Esophagus muscularis mucosa (tissue), 4 donors: ENCODE measurements around the gene C4orf51. TPM values are rescaled to one million over a fixed set of nuclear protein-coding genes. Genes with fewer than 3 reads are reported as not detected.
"Not testable (repeated sequence)": the region's sequence is repeated elsewhere in the genome, so short reads cannot be mapped to it uniquely, and the experiment has no call there.

Source experiments
- DNase-seq: peaks from one replicate; pipeline ENCODE4 v3.0.0-alpha.2; 2017; ENCODE audit errors: extremely low spot score
- H3K27ac ChIP-seq, 4 donors: fragments of 200-600 bp; sonication (generic); replicated peaks in 1 of 4; 1 replicate in 3 of 4; 2 replicates in 1 of 4; pipeline ENCODE4 v1.5.1; 2016 to 2019; ENCODE audit warnings: mild to moderate bottlenecking in 1 of 4
- H3K27me3 ChIP-seq, 4 donors: fragments of 200-600 bp; sonication (generic); one replicate each; pipeline versions ENCODE4 v1.5.1 to v1.6.0; 2016 to 2019
- H3K36me3 ChIP-seq, 4 donors: fragments of 200-600 bp; sonication (generic); one replicate each; pipeline ENCODE4 v1.5.1; 2016 to 2019
- H3K4me1 ChIP-seq, 4 donors: fragments of 200-600 bp; sonication (generic); one replicate each; pipeline ENCODE4 v1.5.1; 2016 to 2019
- H3K4me3 ChIP-seq, 4 donors: fragments of 200-600 bp; sonication (generic); 1 replicate in 2 of 4; 2 replicates in 2 of 4; pipeline ENCODE4 v1.5.1; 2016 to 2019; ENCODE audit warnings: mild to moderate bottlenecking in 4 of 4, moderate library complexity in 1 of 4
- H3K9me3 ChIP-seq, 4 donors: fragments of 200-600 bp; sonication (generic); 1 replicate in 3 of 4; 2 replicates in 1 of 4; pipeline ENCODE4 v1.5.1; 2016 to 2019
- EP300 ChIP-seq: sonication (generic); formaldehyde crosslinking; IDR thresholded peaks from one replicate; pipeline ENCODE4 v1.6.1; 2017; ENCODE audit warnings: antibody characterized with exemption
- POLR2A ChIP-seq: fragments of 450-650 bp; IDR thresholded peaks from one replicate; pipeline ENCODE4 v1.6.1; 2017; ENCODE audit warnings: antibody characterized with exemption, moderate library complexity, mild to moderate bottlenecking, low read depth
- POLR2AphosphoS5 ChIP-seq, 2 donors: sonication (generic); formaldehyde crosslinking; IDR thresholded peaks; one replicate each; pipeline ENCODE4 v1.6.1; 2017; ENCODE audit warnings: antibody characterized with exemption in 2 of 2
- WGBS: methylation state at CpG from one replicate; pipeline ENCODE4 v1.1.5; 2018; 5-methylcytosine and 5-hydroxymethylcytosine counted together
- intact Hi-C: fragments of 100-400 bp; cut with DNase I; formaldehyde crosslinking; loops from one replicate; pipeline ENCODE4 v1.15.1; 2023
- total RNA-seq, 4 donors: library from RNA; depleted of rRNA; stranded (reverse); fragments of >200 nt; gene quantifications; one replicate each; pipeline versions ENCODE4 v1.1.0 to v1.2.1, GENCODE V29; 2016
- TF ChIP-seq, protein P1 (sequence below), 3 experiments: fragments of 200-600 bp in 2 of 3; fragments of 450-650 bp in 1 of 3; sonication (generic) in 2 of 3; IDR thresholded peaks; one replicate each; pipeline ENCODE4 v1.5.1; 2017 to 2019; ENCODE audit warnings: antibody characterized with exemption in 3 of 3, mild to moderate bottlenecking in 2 of 3, moderate library complexity in 1 of 3

The C4orf51 gene
- not detected for total RNA-seq

DNA sequence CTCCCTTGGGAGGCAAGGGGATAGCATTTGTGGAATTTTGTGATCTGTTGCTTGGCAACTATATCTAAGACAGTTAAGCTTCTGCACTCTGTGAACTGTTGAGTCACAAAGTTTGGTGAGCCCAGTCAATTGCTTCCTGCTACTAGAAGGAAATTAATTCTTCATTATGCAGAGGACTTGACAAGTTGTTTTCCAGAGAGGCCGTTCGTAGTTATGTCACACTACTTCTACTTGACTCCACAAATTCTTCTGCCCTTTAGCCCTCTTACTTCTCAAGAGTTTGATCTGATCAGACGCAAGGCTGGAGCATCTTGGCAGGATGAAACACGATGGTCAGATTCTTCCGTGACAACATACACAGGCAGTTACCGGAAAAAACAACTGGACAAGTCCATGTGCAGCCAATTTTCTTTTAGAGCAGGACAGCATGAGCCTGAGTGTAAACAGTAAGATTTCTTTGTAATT lies at the start of gene C4orf51:
C4orf51 (plus strand) TSS at position 156 of the 465 bp plus-strand sequence; CDS start at position 214, 58 bp downstream.
- peaks cover 7 to 19% (median 18%) of the 10 kb centered on the region in 4 donors for H3K4me1 ChIP-seq
- no peak within 1 kb of the TSS for H3K4me3 ChIP-seq
- H3K27me3 ChIP-seq, result no peaks in the 10 kb centered on the region
- H3K27ac ChIP-seq, result peak within 1 kb of the TSS; percentile 30 to 63 (median 46)
- peaks cover 0 to 14% (median 0%) of the 10 kb centered on the region in 4 donors for H3K9me3 ChIP-seq
- TF ChIP-seq, protein P1, sequence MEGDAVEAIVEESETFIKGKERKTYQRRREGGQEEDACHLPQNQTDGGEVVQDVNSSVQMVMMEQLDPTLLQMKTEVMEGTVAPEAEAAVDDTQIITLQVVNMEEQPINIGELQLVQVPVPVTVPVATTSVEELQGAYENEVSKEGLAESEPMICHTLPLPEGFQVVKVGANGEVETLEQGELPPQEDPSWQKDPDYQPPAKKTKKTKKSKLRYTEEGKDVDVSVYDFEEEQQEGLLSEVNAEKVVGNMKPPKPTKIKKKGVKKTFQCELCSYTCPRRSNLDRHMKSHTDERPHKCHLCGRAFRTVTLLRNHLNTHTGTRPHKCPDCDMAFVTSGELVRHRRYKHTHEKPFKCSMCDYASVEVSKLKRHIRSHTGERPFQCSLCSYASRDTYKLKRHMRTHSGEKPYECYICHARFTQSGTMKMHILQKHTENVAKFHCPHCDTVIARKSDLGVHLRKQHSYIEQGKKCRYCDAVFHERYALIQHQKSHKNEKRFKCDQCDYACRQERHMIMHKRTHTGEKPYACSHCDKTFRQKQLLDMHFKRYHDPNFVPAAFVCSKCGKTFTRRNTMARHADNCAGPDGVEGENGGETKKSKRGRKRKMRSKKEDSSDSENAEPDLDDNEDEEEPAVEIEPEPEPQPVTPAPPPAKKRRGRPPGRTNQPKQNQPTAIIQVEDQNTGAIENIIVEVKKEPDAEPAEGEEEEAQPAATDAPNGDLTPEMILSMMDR (IDR thresholded peaks at IDR 0.05), result no peak
- TF ChIP-seq POLR2AphosphoS5 (IDR thresholded peaks at IDR 0.05) (no peak), POLR2A (no peak), EP300 (no peak)
- intact Hi-C loops, result no loop called here
- no peaks in the 10 kb centered on the region for H3K36me3 ChIP-seq
- WGBS, result 14% methylated on average over 6 of the region's 6 CpGs
- DNase-seq, result no peak

DNA sequence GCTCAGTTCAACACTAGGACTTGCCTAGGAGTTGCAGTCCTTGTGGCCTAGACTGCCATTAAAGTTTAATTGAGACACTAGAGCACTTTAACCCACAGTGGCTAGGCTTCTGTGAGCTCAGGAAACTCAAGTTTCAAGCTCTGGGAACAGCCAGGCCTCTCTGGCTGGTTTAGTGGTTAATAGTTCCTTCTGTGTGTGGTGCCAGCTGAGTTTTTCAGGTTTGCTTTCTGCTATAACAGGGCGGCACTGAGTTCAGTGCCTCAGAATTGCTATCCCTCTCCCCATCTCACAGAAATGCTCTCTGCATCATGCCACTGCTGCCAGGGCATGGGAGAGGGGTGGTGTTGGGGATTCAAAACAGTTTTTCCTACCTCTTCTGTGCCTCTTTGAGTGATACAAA lies 44.8 kb upstream of the C4orf51 start:
- TF ChIP-seq, protein P1 (IDR thresholded peaks at IDR 0.05), result no peak
- TF ChIP-seq POLR2AphosphoS5 (IDR thresholded peaks at IDR 0.05), result no peak
- no peak for TF ChIP-seq POLR2A
- no peak for TF ChIP-seq EP300
- Histone ChIP-seq H3K4me1 (peaks cover 0 to 4% (median 4%) of the 10 kb centered on the region in 4 donors), H3K27me3 (no peaks in the 10 kb centered on the region), H3K4me3 (no peak overlapping the region), H3K27ac (no peak overlapping the region), H3K36me3 (peaks cover 0 to 11% (median 6%) of the 10 kb centered on the region in 4 donors), H3K9me3 (no peaks in the 10 kb centered on the region)
- no peak for DNase-seq
- intact Hi-C loops, result loop anchor here (10.0 kb wide), 1 partner anchor 90 kb away; no protein-coding TSS in a partner anchor
- 100% methylated on average over 1 of the region's 1 CpG for WGBS

DNA sequence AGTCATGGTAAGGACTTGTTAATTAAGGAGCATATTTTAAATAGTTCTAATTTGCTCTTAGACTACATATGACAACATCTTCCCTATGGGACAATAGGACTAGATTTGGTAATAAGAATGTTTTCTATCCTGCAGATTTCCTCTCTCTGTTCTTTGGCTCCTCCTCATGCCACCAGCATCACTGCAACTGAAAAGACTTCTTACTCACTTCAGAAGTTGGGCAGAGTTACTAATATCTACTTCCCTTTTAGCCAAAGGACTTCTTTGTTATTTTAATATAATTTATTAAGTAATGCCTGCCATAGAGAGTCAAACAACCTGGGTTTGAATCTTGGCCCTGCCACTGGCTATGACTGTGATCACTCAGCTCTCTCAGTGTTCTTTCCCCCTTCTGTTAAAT lies 44.3 kb upstream of the C4orf51 start:
- H3K4me3 ChIP-seq, result no peak overlapping the region
- H3K36me3 ChIP-seq, result peaks cover 0 to 14% (median 6%) of the 10 kb centered on the region in 4 donors
- peaks cover 0 to 8% (median 5%) of the 10 kb centered on the region in 4 donors for H3K4me1 ChIP-seq
- no peaks in the 10 kb centered on the region for H3K27me3 ChIP-seq
- no peak overlapping the region for H3K27ac ChIP-seq
- no peak for DNase-seq
- intact Hi-C loops, result loop anchor here (10.0 kb wide), 1 partner anchor 89 kb away; no protein-coding TSS in a partner anchor
- TF ChIP-seq POLR2A, result no peak
- H3K9me3 ChIP-seq, result no peaks in the 10 kb centered on the region

DNA sequence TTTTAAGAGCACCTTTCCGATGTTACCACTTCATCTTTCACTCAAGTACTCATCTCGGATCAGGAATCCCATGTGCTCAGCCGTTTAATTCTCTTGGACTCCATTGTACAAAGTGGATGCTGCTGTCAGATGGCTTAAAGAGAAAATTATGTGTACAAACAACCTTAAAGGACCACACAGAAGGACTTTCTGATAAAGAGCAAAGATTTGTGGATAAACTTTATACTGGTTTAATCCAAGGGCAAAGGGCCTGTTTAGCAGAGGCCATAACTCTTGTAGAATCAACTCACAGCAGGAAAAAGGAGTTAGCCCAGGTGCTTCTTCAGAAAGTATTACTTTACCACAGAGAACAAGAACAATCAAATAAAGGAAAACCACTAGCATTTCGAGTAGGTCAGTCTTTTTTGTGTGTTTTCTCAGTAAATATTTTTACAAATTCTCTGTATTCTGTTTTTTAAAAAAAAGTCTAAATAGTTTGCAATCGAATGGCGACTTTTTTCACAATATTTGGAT lies 40.7 kb upstream of the C4orf51 start:
- H3K4me1 ChIP-seq, result peaks cover 0 to 8% (median 5%) of the 10 kb centered on the region in 4 donors
- no peak overlapping the region for H3K27ac ChIP-seq
- no peaks in the 10 kb centered on the region for H3K27me3 ChIP-seq
- peaks cover 0 to 14% (median 3%) of the 10 kb centered on the region in 4 donors for H3K36me3 ChIP-seq
- no peak overlapping the region for H3K4me3 ChIP-seq
- no peaks in the 10 kb centered on the region for H3K9me3 ChIP-seq
- WGBS, result 94% methylated on average over 6 of the region's 6 CpGs
- TF ChIP-seq EP300 (no peak), POLR2A (no peak), POLR2AphosphoS5 (IDR thresholded peaks at IDR 0.05) (no peak)
- TF ChIP-seq, protein P1 (IDR thresholded peaks at IDR 0.05), result no peak
- intact Hi-C loops, result loop anchor here (10.0 kb wide), 1 partner anchor 86 kb away; no protein-coding TSS in a partner anchor
- DNase-seq, result no peak

DNA sequence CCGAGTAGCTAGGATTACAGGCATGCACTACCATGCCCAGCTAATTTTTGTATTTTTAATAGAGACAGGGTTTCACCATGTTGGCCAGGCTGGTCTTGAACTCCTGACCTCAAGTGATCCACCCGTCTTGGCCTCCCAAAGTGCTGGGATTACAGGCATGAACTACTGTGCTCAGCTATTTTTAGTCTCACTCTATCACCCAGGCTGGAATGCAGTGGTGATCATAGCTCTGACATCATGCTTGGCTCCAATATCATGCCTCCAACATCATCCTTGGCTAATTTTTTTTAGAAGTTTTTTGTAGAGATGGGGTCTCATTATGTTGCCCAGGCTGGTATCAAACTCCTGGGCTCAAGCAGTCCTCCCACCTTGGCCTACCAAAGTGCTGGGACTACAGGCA lies 39.7 kb upstream of the C4orf51 start:
- H3K27me3 ChIP-seq, intact Hi-C loops, H3K9me3 ChIP-seq, H3K4me1 ChIP-seq, H3K4me3 ChIP-seq, H3K27ac ChIP-seq, DNase-seq: not testable (repeated sequence)
- WGBS, result 55% methylated on average over 2 of the region's 2 CpGs
- H3K36me3 ChIP-seq, result peaks cover 0 to 14% (median 3%) of the 10 kb centered on the region in 4 donors

DNA sequence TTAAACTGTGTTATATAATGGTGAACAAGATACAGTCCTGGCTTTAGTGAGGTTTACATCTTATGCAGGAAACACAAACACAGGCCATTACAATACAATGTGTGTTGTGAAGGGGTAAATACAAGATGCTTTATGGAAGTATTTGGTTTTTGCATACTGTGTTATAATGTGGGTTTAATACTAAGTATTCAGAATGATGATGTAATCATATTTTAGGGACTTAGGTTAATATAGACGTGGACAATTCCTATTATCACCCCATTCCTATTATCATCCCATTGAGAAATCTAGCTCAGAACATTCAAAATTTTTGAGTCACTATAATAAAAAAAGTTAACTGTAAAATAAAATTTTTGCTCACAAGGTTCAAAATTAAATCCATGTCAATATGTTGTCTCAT lies 36.7 kb upstream of the C4orf51 start:
- WGBS, result 88% methylated on average over 1 of the region's 1 CpG
- DNase-seq, result no peak
- Histone ChIP-seq H3K36me3 (peaks cover 0 to 21% (median 3%) of the 10 kb centered on the region in 4 donors), H3K4me1 (peaks cover 0 to 8% (median 5%) of the 10 kb centered on the region in 4 donors), H3K9me3 (no peaks in the 10 kb centered on the region), H3K27me3 (no peaks in the 10 kb centered on the region), H3K27ac (no peak overlapping the region), H3K4me3 (no peak overlapping the region)
- intact Hi-C loops, result no loop called here
- TF ChIP-seq, protein P1 (IDR thresholded peaks at IDR 0.05), result no peak
- no peak for TF ChIP-seq EP300
- TF ChIP-seq POLR2A, result no peak
- TF ChIP-seq POLR2AphosphoS5 (IDR thresholded peaks at IDR 0.05), result no peak
